ENCODE data around the gene BCL7A.
"Not testable (repeated sequence)": the region's sequence is repeated elsewhere in the genome, so short reads cannot be mapped to it uniquely, and the experiment has no call there.

The BCL7A gene

DNA sequence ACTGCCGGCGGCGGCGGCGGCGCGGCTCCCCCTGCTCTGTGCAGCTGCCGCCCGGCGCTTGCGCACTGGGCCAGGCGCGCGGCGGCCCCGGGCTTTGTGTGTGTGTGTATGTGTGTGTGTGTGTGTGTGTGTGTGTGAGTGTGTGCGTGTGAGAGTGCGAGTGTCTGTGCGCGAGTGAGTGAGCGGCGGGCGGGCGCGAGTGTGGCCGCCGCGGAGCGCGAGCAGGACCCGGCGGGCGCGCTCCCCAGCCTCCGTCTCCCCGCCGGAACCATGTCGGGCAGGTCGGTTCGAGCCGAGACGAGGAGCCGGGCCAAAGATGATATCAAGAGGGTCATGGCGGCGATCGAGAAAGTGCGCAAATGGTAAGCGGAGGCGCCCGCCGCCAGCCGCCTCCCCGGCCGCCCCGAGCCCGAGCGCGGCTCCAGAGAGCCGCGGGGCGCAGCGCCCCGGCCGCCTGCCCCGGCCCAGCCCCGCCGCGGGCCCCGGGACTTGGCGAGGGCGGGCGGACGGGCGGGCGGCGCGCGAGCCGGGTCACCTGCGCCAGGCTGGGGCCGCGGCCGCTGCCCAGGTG lies at the start of gene BCL7A:
Gene BCL7A, plus strand, starts transcription at position 63 of the 571 bp plus-strand sequence. Its CDS starts 208 bp downstream, at position 271.
- DNase-seq (ENCODE audit: low spot score) = no peak

GRCh38 chr12:121974026-121974985 lies 47.4 kb upstream of the BCL7A start:
- peak; percentile 45 for DNase-seq (ENCODE audit: low spot score)

- DNase-seq (ENCODE audit: low spot score) = no peak
Measured at GRCh38 chr12:121975021-121975420, 46.7 kb upstream of the BCL7A start.

GRCh38 chr12:121976950-121977349 lies 44.7 kb upstream of the BCL7A start:
- no peak for DNase-seq (ENCODE audit: low spot score)

- DNase-seq (ENCODE audit: low spot score) = no peak
Measured at GRCh38 chr12:121980191-121980891, 41.3 kb upstream of the BCL7A start.

DNA sequence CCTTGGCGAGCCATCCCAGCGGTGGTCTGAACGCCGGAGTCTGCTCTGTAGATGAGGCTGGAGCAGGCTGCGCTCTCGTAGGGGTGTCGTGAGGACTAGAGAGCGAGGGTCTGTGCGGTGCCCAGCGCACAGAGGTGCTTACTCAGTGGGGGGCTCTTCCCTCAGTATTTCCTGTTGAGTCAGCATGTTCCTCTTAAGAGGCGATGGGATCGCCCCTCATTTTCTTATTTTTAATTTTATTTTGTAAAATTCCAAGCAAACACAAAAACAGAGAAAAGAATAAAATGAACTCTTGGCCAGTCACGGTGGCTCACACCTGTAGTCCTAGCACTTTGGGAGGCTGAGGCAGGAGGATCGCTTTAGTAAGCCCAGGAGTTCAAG lies 40.8 kb upstream of the BCL7A start:
- no peak for DNase-seq (ENCODE audit: low spot score)

DNA sequence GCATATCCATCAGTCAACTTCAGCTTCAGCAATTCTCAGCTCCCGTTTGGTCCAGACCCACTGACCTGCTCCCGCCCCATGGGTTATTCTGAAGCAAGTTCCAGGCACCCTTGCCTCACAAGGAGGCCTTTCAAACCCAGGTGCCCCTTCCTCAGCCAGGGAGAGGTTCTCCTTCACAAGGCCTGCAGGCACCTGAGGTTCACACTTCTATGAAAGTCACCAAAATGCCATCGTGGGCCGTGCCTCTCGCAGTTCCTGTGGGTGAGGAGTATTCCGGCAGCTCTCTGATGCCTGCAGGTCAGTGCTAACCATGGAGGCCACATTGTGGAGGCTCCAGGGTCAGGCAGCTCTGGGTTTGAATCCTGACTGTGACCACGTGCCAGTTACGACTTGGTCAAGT lies 40.2 kb upstream of the BCL7A start:
- DNase-seq (ENCODE audit: low spot score) = no peak

DNA sequence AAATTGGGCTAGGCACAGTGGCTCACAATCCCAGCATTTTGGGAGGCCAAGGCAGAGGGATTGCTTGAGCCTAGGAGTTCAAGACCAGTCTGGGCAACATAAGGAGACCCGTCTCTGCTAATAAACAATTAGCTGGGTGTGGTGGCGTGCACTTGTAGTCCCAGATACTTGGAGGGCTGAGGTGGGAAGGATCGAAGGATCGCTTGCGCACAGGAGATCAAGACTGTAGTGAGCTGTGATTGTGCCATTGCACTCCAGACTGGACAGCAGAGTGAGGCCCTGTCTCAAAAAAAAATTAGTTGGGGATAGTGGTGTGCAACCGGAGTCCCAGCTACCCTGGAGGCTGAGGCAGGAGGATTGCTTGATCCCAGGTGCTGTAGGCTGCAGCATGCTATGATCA lies 38.7 kb upstream of the BCL7A start:
- DNase-seq (ENCODE audit: low spot score) = no peak

DNA sequence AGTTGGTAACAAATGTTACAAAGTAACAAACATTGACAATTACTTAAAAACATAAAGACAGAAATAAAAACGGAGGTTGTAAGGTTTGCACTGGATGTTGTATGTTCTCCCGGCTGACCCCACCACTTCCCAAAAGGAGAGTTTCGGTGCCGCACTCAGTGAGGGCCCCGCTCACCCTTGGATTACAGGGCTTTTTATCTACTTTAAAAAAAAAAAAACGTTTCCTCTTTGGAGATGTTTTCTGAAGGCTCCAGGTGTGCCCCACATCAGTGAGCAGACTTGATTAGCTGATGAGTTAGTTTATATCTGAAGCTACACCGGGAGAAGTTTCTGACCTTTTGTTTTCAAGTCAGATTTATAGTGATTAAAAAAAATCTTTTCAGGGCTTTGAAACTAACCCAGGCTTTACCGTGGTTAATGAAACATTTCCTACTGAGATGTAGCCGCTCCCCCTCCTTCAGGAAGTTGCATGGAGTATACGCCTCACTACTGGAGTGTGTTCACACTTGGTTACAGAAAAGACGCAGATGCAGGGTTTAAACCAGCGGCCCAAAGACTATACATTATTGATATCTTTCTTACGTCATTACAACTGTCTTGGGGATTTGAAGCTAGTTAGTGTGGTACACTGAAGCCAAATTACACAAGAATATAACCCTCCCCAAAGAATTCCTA lies 38.0 kb upstream of the BCL7A start:
- DNase-seq (ENCODE audit: low spot score) = no peak

- no peak for DNase-seq (ENCODE audit: low spot score)
Measured at GRCh38 chr12:121986489-121987245, 35.0 kb upstream of the BCL7A start.

- not testable (repeated sequence) for DNase-seq (ENCODE audit: low spot score)
Measured at GRCh38 chr12:121988519-121988918, 33.2 kb upstream of the BCL7A start.

GRCh38 chr12:121989276-121990113 lies 32.2 kb upstream of the BCL7A start:
- DNase-seq (ENCODE audit: low spot score) = no peak

DNA sequence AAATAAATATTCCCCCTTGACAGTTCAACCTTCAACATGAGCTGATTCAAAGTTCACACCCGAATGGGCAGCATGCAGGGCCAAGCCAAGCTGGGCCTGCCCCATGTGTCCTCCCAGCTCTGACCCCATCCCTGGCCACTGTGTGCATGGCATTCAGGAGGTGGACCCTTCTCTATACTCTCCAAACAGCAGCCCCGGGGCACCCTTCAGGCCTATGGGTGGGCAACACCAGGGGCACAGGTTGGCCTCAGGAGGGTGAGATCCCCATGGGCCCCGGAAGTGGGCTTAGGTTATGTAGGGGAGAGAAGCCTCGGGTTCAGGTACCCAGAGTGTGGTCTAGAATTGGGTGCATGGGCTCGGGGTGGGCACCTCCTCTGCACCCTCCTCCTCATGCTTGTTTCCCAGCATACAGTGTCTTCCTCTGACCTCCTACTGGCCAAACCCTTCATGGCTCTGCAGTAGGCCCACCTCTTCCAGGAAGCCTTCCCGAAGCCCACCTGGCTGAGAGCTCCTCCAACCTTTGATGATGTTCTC lies 31.5 kb upstream of the BCL7A start:
- DNase-seq (ENCODE audit: low spot score) = no peak

- no peak for DNase-seq (ENCODE audit: low spot score)
Measured at GRCh38 chr12:121990692-121991603, 30.7 kb upstream of the BCL7A start.

GRCh38 chr12:121992059-121992879 lies 29.4 kb upstream of the BCL7A start:
- peak; percentile 62 for DNase-seq (ENCODE audit: low spot score)

- DNase-seq (ENCODE audit: low spot score) = no peak
Measured at GRCh38 chr12:121996050-121996944, 25.4 kb upstream of the BCL7A start.

DNA sequence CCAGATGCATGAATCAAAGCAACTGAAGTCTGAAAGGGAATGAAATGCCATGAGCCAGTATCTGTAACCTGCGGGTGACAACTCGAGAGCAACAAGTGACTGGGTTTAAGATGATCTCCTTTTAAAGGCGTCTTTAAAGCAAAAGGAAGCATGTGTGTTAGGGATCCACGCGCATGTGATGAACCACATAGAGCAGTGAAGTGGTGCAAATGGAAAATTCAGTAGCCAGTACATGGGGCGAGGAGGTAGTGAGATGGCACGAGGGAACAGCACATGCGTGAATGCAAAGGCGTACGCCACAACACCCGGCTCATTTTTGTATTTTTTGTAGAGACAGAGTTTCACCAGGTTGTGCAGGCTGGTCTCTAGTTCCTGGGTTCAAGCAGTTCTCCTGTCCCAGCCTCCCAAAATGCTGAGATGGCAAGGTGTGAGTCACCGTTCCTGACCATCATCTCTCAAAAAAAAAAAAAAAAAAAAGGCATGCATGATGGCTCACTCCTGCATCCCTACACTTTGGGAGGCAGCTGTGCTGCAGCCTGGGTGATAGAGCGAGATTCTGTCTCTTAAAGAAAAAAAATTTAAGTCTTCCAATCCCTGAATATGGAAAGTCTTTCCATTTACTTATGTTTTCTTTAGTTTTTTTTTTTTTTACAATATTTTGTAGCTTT lies 24.6 kb upstream of the BCL7A start:
- no peak for DNase-seq (ENCODE audit: low spot score)

All from COLO829 (cell line).